ENCODE data around the gene MYOCOS.
"Not testable (repeated sequence)": the region's sequence is repeated elsewhere in the genome, so short reads cannot be mapped to it uniquely, and the experiment has no call there.

MYOCOS gene

GRCh38 chr1:171622152-171622462 lies at the start of gene MYOCOS:
Gene MYOCOS (plus strand): TSS chr1:171622243. CDS start chr1:171623884, 1,641 bp downstream.
- no peak for DNase-seq

- DNase-seq: no peak
Measured at GRCh38 chr1:171576144-171576543, 45.9 kb upstream of the MYOCOS start.

- DNase-seq: no peak
Measured at GRCh38 chr1:171581226-171581625, 40.8 kb upstream of the MYOCOS start.

- no peak for DNase-seq
Measured at GRCh38 chr1:171581766-171582165, 40.3 kb upstream of the MYOCOS start.

GRCh38 chr1:171582589-171582988 lies 39.5 kb upstream of the MYOCOS start:
- DNase-seq: no peak

GRCh38 chr1:171583591-171584201 lies 38.3 kb upstream of the MYOCOS start:
- DNase-seq: no peak

- DNase-seq: no peak
Measured at GRCh38 chr1:171585715-171586114, 36.3 kb upstream of the MYOCOS start.

- no peak for DNase-seq
Measured at GRCh38 chr1:171588230-171588629, 33.8 kb upstream of the MYOCOS start.

- DNase-seq: no peak
Measured at GRCh38 chr1:171590022-171590421, 32.0 kb upstream of the MYOCOS start.

GRCh38 chr1:171595324-171595723 lies 26.7 kb upstream of the MYOCOS start:
- DNase-seq: no peak

- DNase-seq: no peak
Measured at GRCh38 chr1:171596119-171596518, 25.9 kb upstream of the MYOCOS start.

- no peak for DNase-seq
Measured at GRCh38 chr1:171596705-171597104, 25.3 kb upstream of the MYOCOS start.

GRCh38 chr1:171597203-171597602 lies 24.8 kb upstream of the MYOCOS start:
- DNase-seq: no peak

- DNase-seq: not testable (repeated sequence)
Measured at GRCh38 chr1:171600310-171600709, 21.7 kb upstream of the MYOCOS start.

- DNase-seq: no peak
Measured at GRCh38 chr1:171600862-171601261, 21.2 kb upstream of the MYOCOS start.

- DNase-seq: not testable (repeated sequence)
Measured at GRCh38 chr1:171603042-171603441, 19.0 kb upstream of the MYOCOS start.

- DNase-seq: no peak
Measured at GRCh38 chr1:171606402-171606941, 15.6 kb upstream of the MYOCOS start.

GRCh38 chr1:171610385-171610784 lies 11.7 kb upstream of the MYOCOS start:
- no peak for DNase-seq

GRCh38 chr1:171611306-171611705 lies 10.7 kb upstream of the MYOCOS start:
- DNase-seq: no peak

GRCh38 chr1:171613282-171613681 lies 8.8 kb upstream of the MYOCOS start:
- no peak for DNase-seq

GRCh38 chr1:171615122-171615906 lies 6.7 kb upstream of the MYOCOS start:
- DNase-seq: not testable (repeated sequence)

- DNase-seq: no peak
Measured at GRCh38 chr1:171616586-171616985, 5.5 kb upstream of the MYOCOS start.

GRCh38 chr1:171623651-171624331 lies 1.7 kb downstream of the MYOCOS start:
- DNase-seq: no peak

GRCh38 chr1:171625225-171625624 lies 3.2 kb downstream of the MYOCOS start:
- DNase-seq: no peak

Data from left hindlimb (tissue), 1 donor.